Endothelial cell of umbilical vein (primary cell): Measurements from ENCODE around the gene P2RX3.

Experiments
- EZH2 ChIP-seq: IDR thresholded peaks from 2 replicates; pipeline ENCODE4 v1.6.1; 2012; ENCODE audit warnings: borderline replicate concordance, low read depth, mild to moderate bottlenecking, moderate library complexity, low read length, inconsistent platforms; ENCODE audit not compliant: severe bottlenecking
- FOS ChIP-seq: IDR thresholded peaks from 2 replicates; pipeline ENCODE4 v1.6.1; 2011; ENCODE audit warnings: mild to moderate bottlenecking, low read length, moderate library complexity, borderline replicate concordance; ENCODE audit not compliant: insufficient read depth
- JUN ChIP-seq: IDR thresholded peaks from 2 replicates; pipeline ENCODE4 v1.6.1; 2011; ENCODE audit warnings: borderline replicate concordance, low read depth; ENCODE audit not compliant: insufficient read length, insufficient read depth
- MYC ChIP-seq: IDR thresholded peaks from one replicate; pipeline ENCODE4 v1.6.1; 2011; ENCODE audit warnings: mild to moderate bottlenecking, low read depth, low read length
- POLR2A ChIP-seq: IDR thresholded peaks from 2 replicates; pipeline ENCODE4 v1.6.1; 2012; ENCODE audit warnings: low read depth, mild to moderate bottlenecking, control low read depth, low read length
- POLR2AphosphoS5 ChIP-seq: IDR thresholded peaks from 2 replicates; pipeline ENCODE4 v1.6.1; 2012; ENCODE audit warnings: low read depth, mild to moderate bottlenecking, control low read depth, low read length, moderate library complexity; ENCODE audit not compliant: insufficient read depth
- TF ChIP-seq, protein P1 (sequence below), 2 donors: IDR thresholded peaks; 1 replicate in 1 of 2; 2 replicates in 1 of 2; pipeline ENCODE4 v1.5.1; 2011; ENCODE audit warnings: low read length in 2 of 2, mild to moderate bottlenecking in 2 of 2, moderate library complexity in 2 of 2, control low read depth in 1 of 2, inconsistent platforms in 1 of 2, low read depth in 1 of 2; ENCODE audit not compliant: insufficient read depth in 1 of 2; ENCODE audit errors: extremely low read depth in 1 of 2

DNA sequence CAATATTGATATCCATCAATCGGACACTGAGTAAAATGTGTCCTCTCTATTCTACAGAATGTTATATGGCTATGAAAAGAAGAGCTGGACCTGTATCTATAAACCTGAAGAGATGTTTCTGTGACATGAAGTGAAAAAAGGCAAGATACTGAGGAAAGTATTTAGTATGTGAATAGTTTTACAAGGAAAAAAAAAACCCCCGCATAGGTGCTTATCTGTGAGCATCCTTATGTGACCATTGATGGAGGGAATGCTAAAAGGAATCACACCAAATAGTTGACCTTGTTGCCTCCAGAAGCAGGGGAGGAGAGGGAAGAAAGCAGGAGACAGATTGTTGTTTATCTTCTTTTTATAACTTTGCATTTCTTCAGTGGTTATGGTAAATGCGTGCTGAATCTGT is 53.0 kb downstream of the P2RX3 start:
- no peak for TF ChIP-seq POLR2A
- TF ChIP-seq, protein P1, sequence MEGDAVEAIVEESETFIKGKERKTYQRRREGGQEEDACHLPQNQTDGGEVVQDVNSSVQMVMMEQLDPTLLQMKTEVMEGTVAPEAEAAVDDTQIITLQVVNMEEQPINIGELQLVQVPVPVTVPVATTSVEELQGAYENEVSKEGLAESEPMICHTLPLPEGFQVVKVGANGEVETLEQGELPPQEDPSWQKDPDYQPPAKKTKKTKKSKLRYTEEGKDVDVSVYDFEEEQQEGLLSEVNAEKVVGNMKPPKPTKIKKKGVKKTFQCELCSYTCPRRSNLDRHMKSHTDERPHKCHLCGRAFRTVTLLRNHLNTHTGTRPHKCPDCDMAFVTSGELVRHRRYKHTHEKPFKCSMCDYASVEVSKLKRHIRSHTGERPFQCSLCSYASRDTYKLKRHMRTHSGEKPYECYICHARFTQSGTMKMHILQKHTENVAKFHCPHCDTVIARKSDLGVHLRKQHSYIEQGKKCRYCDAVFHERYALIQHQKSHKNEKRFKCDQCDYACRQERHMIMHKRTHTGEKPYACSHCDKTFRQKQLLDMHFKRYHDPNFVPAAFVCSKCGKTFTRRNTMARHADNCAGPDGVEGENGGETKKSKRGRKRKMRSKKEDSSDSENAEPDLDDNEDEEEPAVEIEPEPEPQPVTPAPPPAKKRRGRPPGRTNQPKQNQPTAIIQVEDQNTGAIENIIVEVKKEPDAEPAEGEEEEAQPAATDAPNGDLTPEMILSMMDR (IDR thresholded peaks at IDR 0.05; ENCODE audit: extremely low read depth in 1 of 2, insufficient read depth in 1 of 2, low read depth in 1 of 2, low read length in 2 of 2), result no peak
- no peak for TF ChIP-seq MYC
- no peak for TF ChIP-seq POLR2AphosphoS5
- no peak for TF ChIP-seq FOS
- no peak for TF ChIP-seq EZH2
- no peak for TF ChIP-seq JUN
